Trophoblast cell (in vitro differentiated cells and primary cell): Measurements from ENCODE around the gene EPHX1.

ENCODE experiments used
- DNase-seq, 2 donors: peaks; one replicate each; pipeline ENCODE4 v3.0.0-alpha.2; 2016
- H2AFZ ChIP-seq: 2 replicates; pipeline ENCODE4 v1.6.1; 2013; ENCODE audit warnings: low read length, moderate library complexity, mild to moderate bottlenecking; ENCODE audit not compliant: insufficient read depth, poor library complexity
- H2AK5ac ChIP-seq: 2 replicates; pipeline ENCODE4 v1.6.1; 2013; ENCODE audit warnings: mild to moderate bottlenecking, low read length
- H2BK120ac ChIP-seq: 2 replicates; pipeline ENCODE4 v1.6.1; 2013; ENCODE audit warnings: low read length, mild to moderate bottlenecking, moderate library complexity; ENCODE audit not compliant: insufficient read depth, poor library complexity
- H2BK12ac ChIP-seq: 2 replicates; pipeline ENCODE4 v1.6.1; 2013; ENCODE audit warnings: mild to moderate bottlenecking, low read length, moderate library complexity
- H2BK5ac ChIP-seq: 2 replicates; pipeline ENCODE4 v1.6.1; 2013; ENCODE audit warnings: low read length, low read depth, moderate library complexity, mild to moderate bottlenecking; ENCODE audit not compliant: poor library complexity
- H3K14ac ChIP-seq: 2 replicates; pipeline ENCODE4 v1.6.1; 2013; ENCODE audit warnings: mild to moderate bottlenecking, low read length
- H3K18ac ChIP-seq: 2 replicates; pipeline ENCODE4 v1.6.1; 2013; ENCODE audit warnings: mild to moderate bottlenecking, low read length
- H3K23ac ChIP-seq: 2 replicates; pipeline ENCODE4 v1.6.1; 2013; ENCODE audit warnings: low read length
- H3K27ac ChIP-seq: 2 replicates; pipeline ENCODE4 v1.5.1; 2013; ENCODE audit warnings: low read depth, mild to moderate bottlenecking, inconsistent platforms, low read length, moderate library complexity
- H3K27me3 ChIP-seq: 2 replicates; pipeline ENCODE4 v1.6.1; 2013; ENCODE audit warnings: inconsistent platforms, mild to moderate bottlenecking, low read length, moderate library complexity; ENCODE audit not compliant: insufficient read depth
- H3K36me3 ChIP-seq, 2 experiments: 1 replicate in 1 of 2; 2 replicates in 1 of 2; pipeline ENCODE4 v1.6.1; 2013; ENCODE audit warnings: low read length in 2 of 2, mild to moderate bottlenecking in 2 of 2, moderate library complexity in 1 of 2; ENCODE audit not compliant: insufficient read depth in 2 of 2, control insufficient read depth in 1 of 2
- H3K4ac ChIP-seq: 2 replicates; pipeline ENCODE4 v1.6.1; 2013; ENCODE audit warnings: low read depth, mild to moderate bottlenecking, low read length, moderate library complexity
- H3K4me1 ChIP-seq, 2 experiments: 1 replicate in 1 of 2; 2 replicates in 1 of 2; pipeline ENCODE4 v1.6.1; 2013; ENCODE audit warnings: low read length in 2 of 2, mild to moderate bottlenecking in 2 of 2, moderate library complexity in 1 of 2; ENCODE audit not compliant: insufficient read depth in 2 of 2, control insufficient read depth in 1 of 2
- H3K4me2 ChIP-seq: 2 replicates; pipeline ENCODE4 v1.6.1; 2013; ENCODE audit warnings: inconsistent platforms, mild to moderate bottlenecking, low read length, moderate library complexity
- H3K4me3 ChIP-seq: 2 replicates; pipeline ENCODE4 v1.5.1; 2013; ENCODE audit warnings: mild to moderate bottlenecking, low read depth, low read length, inconsistent platforms
- H3K79me1 ChIP-seq: one replicate; pipeline ENCODE4 v1.6.1; 2013; ENCODE audit warnings: low read length
- H3K79me2 ChIP-seq: 2 replicates; pipeline ENCODE4 v1.6.1; 2013; ENCODE audit warnings: low read length, mild to moderate bottlenecking; ENCODE audit not compliant: control insufficient read depth, insufficient read depth, poor library complexity
- H3K9ac ChIP-seq: 2 replicates; pipeline ENCODE4 v1.6.1; 2013; ENCODE audit warnings: mild to moderate bottlenecking, low read length
- H3K9me3 ChIP-seq: 2 replicates; pipeline ENCODE4 v1.6.1; 2013; ENCODE audit warnings: low read depth, mild to moderate bottlenecking, control low read depth, inconsistent platforms, low read length; ENCODE audit not compliant: insufficient read depth
- H4K12ac ChIP-seq: 2 replicates; pipeline ENCODE4 v1.6.1; 2013; ENCODE audit warnings: low read depth, mild to moderate bottlenecking, low read length, moderate library complexity
- H4K8ac ChIP-seq: 2 replicates; pipeline ENCODE4 v1.6.1; 2013; ENCODE audit warnings: low read depth, mild to moderate bottlenecking, low read length, moderate library complexity
- H4K91ac ChIP-seq: one replicate; pipeline ENCODE4 v1.6.1; 2013; ENCODE audit warnings: low read depth, mild to moderate bottlenecking, low read length, moderate library complexity
- WGBS: extraction: QIAGEN DNeasy Blood & Tissue Kit; methylation state at CpG from one replicate; pipeline ENCODE4 v1.1.7; 2013; ENCODE audit warnings: missing lambda C conversion rate; ENCODE audit not compliant: insufficient read length, insufficient coverage; ENCODE audit errors: extremely low coverage; 5-methylcytosine and 5-hydroxymethylcytosine counted together

The EPHX1 gene

DNA sequence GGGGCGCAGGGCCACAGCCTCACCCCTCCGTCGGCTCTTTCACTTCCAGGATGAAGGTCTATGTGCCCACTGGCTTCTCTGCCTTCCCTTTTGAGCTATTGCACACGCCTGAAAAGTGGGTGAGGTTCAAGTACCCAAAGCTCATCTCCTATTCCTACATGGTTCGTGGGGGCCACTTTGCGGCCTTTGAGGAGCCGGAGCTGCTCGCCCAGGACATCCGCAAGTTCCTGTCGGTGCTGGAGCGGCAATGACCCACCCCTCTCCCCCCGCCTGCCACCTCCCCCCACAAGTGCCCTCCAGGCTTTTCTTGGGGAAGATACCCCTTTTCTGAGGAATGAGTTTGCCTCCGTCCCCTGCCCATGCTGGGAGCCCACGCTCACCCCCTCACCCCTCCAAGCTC is 35.2 kb downstream of the EPHX1 start:
- no peak for DNase-seq
- Histone ChIP-seq H3K36me3 (peaks cover 26% of the 10 kb centered on the region in 2 experiments), H2BK12ac (no peak overlapping the region), H4K12ac (no peak overlapping the region), H3K9ac (no peak overlapping the region), H3K23ac (no peak overlapping the region), H4K91ac (no peak overlapping the region), H3K79me2 (no peaks in the 10 kb centered on the region), H2AFZ (no peak overlapping the region), H3K18ac (no peak overlapping the region), H3K4me2 (no peak overlapping the region), H3K4ac (no peak overlapping the region), H3K4me3 (no peak overlapping the region), H2BK5ac (no peak overlapping the region), H3K27me3 (no peaks in the 10 kb centered on the region), H3K79me1 (no peaks in the 10 kb centered on the region), H3K27ac (no peak overlapping the region), H3K4me1 (peaks cover 2 to 4% of the 10 kb centered on the region in 2 experiments), H3K14ac (no peak overlapping the region), H4K8ac (no peak overlapping the region), H3K9me3 (peaks cover 3% of the 10 kb centered on the region), H2AK5ac (no peak overlapping the region), H2BK120ac (no peak overlapping the region)
- no CpG with 5 or more reads among the region's 14 CpGs for WGBS

DNA sequence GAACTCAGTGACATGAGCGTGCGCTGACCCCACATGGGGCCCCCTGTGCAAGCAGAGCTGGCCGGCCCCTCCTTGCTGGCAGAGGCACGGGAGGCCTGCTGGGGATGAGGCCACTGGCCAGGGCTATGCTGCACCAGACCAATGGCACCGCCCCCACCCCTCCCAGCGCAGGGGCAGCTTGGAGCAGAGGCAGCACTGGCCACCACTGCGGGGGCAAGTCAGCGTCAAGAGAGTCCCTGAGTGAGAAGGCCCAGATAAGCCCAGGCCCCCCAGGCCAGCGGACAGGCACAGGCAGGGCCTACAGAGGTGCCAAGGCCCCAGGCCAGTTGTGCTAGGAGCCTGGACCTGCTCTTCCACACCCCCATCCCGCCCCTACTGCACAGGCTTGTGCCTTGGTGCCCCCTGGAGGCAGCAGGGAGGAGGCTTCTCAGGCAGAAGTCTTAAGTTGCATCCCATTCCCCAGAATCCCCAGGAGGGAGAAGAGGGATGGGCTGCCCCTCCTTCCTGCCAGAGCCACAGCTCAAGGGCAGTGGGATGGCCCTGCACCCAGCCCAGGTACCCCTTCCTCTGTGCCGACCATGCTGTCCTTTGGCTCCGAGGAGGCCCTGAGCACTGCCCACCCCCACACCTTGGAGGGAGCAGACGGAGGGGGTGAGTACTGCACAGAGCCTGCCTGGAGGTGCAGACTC is 35.8 kb downstream of the EPHX1 start:
- Histone ChIP-seq H3K79me1 (no peaks in the 10 kb centered on the region), H3K23ac (no peak overlapping the region), H3K36me3 (peaks cover 26% of the 10 kb centered on the region in 2 experiments), H3K4me1 (peaks cover 2 to 4% of the 10 kb centered on the region in 2 experiments), H3K4me2 (no peak overlapping the region), H2BK120ac (no peak overlapping the region), H3K4ac (no peak overlapping the region), H3K4me3 (no peak overlapping the region), H2AFZ (no peak overlapping the region), H2AK5ac (no peak overlapping the region), H3K9ac (no peak overlapping the region), H3K14ac (no peak overlapping the region), H3K27me3 (no peaks in the 10 kb centered on the region), H4K8ac (no peak overlapping the region), H4K91ac (no peak overlapping the region), H2BK5ac (no peak overlapping the region), H3K27ac (no peak overlapping the region), H3K79me2 (no peaks in the 10 kb centered on the region), H3K18ac (no peak overlapping the region), H2BK12ac (no peak overlapping the region), H3K9me3 (peaks cover 3% of the 10 kb centered on the region), H4K12ac (no peak overlapping the region)
- no CpG with 5 or more reads among the region's 13 CpGs for WGBS
- DNase-seq = peak; percentile 56 to 80

DNA sequence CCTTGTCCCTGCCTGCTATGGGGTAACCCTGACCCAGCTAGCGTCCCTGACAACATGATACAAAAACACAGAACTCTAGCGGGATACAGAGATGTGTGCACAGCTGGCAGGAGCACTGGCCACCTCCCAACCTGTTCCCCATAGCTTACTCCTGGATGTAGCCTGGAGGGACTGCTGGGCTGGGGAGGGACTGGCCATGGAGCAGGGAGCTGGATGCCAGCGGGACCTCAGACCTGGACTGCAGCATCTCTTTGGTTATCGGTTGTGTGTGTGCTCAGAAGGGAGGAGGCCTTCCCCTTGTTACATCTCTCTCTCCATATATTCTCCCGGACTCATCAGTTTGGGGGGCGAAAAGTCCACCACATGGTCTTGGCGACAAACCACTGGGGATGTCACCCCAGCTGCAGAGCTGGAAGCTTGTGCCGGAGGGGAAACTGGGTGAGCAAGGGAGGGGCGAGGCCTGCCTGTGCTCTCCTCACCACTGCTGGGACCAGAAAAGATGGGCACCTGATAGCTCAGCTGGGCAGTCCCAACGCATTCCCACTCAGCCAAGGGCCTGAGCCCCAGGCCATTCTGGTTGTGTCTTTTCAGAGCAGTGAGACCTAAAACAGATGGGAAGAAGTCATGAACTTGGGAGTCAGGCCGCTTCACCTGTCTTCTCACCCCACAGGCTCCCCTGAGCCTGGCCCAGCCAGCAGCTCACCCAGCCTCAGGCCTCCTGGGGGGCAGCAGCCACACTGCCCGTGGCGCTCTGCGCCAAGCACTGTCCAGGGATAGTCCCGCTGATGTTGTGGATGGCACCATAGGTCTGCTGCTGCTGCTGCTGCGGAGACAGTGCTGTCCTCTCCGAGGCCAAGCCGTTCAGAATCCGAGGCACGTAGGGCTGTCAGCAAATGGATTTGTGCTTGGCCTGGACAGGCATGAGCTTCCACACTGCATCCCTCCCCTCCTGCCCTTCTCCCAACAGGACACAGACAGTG is 36.7 kb downstream of the EPHX1 start:
- H3K18ac ChIP-seq = no peak overlapping the region
- H3K4me2 ChIP-seq = no peak overlapping the region
- no CpG with 5 or more reads among the region's 20 CpGs for WGBS
- no peak overlapping the region for H2BK5ac ChIP-seq
- H3K27me3 ChIP-seq = no peaks in the 10 kb centered on the region
- H2AFZ ChIP-seq = no peak overlapping the region
- H4K12ac ChIP-seq = no peak overlapping the region
- no peak overlapping the region for H3K23ac ChIP-seq
- peaks cover 3% of the 10 kb centered on the region for H3K9me3 ChIP-seq
- no peaks in the 10 kb centered on the region for H3K79me2 ChIP-seq
- peaks cover 2 to 4% of the 10 kb centered on the region in 2 experiments for H3K4me1 ChIP-seq
- no peak overlapping the region for H2AK5ac ChIP-seq
- H3K36me3 ChIP-seq = peaks cover 26 to 29% of the 10 kb centered on the region in 2 experiments
- no peak overlapping the region for H2BK12ac ChIP-seq
- no peak overlapping the region for H3K27ac ChIP-seq
- no peak overlapping the region for H3K9ac ChIP-seq
- no peak for DNase-seq
- no peak overlapping the region for H2BK120ac ChIP-seq
- H4K91ac ChIP-seq = no peak overlapping the region
- no peak overlapping the region for H3K4ac ChIP-seq
- no peak overlapping the region for H3K14ac ChIP-seq
- H3K79me1 ChIP-seq = no peaks in the 10 kb centered on the region
- no peak overlapping the region for H4K8ac ChIP-seq
- no peak overlapping the region for H3K4me3 ChIP-seq

DNA sequence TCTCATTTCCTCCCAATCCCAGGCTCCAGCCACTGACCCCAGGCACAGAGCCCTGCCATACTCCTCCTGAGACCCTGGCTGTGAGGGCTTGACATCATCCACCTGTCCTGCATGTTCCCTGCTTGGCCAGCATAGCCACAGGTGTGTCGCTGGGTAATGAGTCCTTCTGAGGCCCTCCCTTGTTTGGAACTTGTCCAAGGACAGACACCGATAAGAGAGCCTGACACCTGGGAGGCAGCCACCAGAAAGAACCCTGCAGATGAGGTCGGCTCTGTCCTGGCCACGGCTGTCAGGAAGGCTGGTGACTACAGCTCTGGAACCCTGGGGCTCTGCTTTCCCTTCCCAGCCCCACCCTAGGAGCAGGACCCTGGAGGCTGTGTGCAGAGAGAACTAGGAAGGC is 37.7 kb downstream of the EPHX1 start:
- Histone ChIP-seq H4K8ac (no peak overlapping the region), H3K36me3 (peaks cover 29 to 32% of the 10 kb centered on the region in 2 experiments), H2BK12ac (no peak overlapping the region), H3K9ac (no peak overlapping the region), H3K79me1 (no peaks in the 10 kb centered on the region), H3K14ac (no peak overlapping the region), H3K4me2 (no peak overlapping the region), H4K12ac (no peak overlapping the region), H3K4me1 (peaks cover 2 to 4% of the 10 kb centered on the region in 2 experiments), H3K4ac (no peak overlapping the region), H2AFZ (no peak overlapping the region), H3K27me3 (no peaks in the 10 kb centered on the region), H2BK5ac (no peak overlapping the region), H2BK120ac (no peak overlapping the region), H3K79me2 (no peaks in the 10 kb centered on the region), H3K23ac (no peak overlapping the region), H2AK5ac (no peak overlapping the region), H3K18ac (no peak overlapping the region), H3K4me3 (no peak overlapping the region), H3K9me3 (peaks cover 3% of the 10 kb centered on the region), H4K91ac (no peak overlapping the region), H3K27ac (no peak overlapping the region)
- WGBS = no CpG with 5 or more reads among the region's 4 CpGs
- DNase-seq = no peak
